Occipital lobe (tissue), 2 donors: ENCODE data around the gene MTUS2. TPM values are rescaled to one million over a fixed set of nuclear protein-coding genes. Genes with fewer than 3 reads are reported as not detected.
A peak's percentile ranks its signal among the peaks of the same experiment; 100 is the strongest.

Source experiments
- DNase-seq: peaks from one replicate; lab custom pipeline; 2025; lab: John Stamatoyannopoulos, UW
- total RNA-seq: library from RNA; depleted of rRNA; stranded (reverse); fragments of >200 nt; gene quantifications from one replicate; pipeline ENCODE4 v1.2.3, GENCODE V29; 2014

Gene MTUS2
- total RNA-seq, 1 donor from 2014 or later = 3.6 TPM

- no peak for DNase-seq
Observed at GRCh38 chr13:29505511-29505910, 685.4 kb downstream of the MTUS2 start.

GRCh38 chr13:29505950-29506349 lies 685.8 kb downstream of the MTUS2 start:
- no peak for DNase-seq

- peak; percentile 34 for DNase-seq
Observed at GRCh38 chr13:29507356-29507755, 687.2 kb downstream of the MTUS2 start.

DNA sequence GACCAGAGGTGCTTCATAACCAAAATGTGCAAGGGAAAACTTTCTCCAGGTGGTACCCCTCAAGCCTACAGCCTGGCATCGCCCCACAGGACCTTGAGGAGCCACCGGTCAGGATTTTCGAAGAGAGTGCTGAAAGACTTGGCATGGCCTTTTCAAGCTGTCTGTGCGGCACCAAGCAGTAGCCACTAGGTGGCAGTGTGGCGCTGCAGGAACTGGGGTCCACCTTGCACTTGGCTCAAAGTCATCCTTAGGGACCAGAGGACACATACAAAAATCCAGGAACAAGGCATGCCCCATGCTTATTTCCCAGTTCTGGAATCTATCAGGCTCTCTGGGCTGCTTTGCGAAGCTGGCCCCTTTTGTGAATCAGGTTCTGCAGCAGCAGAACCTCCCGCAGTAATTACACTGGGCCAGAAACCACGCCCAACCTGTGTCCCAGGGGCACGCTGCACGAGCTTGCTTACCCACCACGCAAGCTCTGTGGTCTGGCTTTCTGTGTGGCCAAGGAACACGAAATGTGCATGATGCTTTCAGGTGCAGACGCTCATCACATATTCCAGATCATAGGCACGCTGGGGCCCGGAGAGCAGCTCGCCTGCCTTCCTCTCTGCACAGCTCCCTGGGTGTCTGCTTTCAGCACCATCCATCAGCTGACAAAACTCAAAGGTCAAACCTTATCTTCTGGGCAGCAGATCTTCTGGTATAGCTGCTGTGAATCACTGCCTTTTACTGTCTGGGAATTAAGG lies 688.2 kb downstream of the MTUS2 start:
- DNase-seq = peak; percentile 80

- DNase-seq = no peak
Observed at GRCh38 chr13:29508876-29509252, 688.7 kb downstream of the MTUS2 start.

DNA sequence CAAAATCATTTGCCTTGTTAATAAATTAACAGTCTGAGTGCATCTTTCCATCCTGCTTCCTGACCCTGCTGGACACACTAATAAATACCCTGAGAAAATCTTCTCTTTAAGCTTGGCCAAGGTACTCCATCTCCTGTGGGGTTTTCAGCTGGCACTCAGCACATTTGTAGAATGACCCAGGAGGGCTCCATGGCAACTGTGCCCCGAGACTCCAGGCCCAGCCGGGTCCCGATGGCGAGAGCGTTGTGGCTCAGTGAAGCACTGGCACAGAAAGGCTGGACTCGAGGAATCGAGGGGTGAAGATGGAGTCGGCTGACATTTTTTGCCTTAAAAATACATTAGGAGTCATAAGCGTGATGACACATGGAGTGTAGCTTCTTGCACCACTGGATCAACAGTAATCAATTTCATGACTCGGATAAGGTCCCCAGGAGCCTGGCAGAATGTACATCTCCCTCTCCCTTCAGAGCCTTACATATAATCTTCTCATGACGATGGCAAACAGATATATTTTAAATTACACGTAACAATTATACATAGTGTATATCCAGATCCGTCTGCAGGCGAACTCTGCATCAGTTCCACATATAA lies 690.0 kb downstream of the MTUS2 start:
- no peak for DNase-seq

- no peak for DNase-seq
Observed at GRCh38 chr13:29510651-29511084, 690.5 kb downstream of the MTUS2 start.

DNA sequence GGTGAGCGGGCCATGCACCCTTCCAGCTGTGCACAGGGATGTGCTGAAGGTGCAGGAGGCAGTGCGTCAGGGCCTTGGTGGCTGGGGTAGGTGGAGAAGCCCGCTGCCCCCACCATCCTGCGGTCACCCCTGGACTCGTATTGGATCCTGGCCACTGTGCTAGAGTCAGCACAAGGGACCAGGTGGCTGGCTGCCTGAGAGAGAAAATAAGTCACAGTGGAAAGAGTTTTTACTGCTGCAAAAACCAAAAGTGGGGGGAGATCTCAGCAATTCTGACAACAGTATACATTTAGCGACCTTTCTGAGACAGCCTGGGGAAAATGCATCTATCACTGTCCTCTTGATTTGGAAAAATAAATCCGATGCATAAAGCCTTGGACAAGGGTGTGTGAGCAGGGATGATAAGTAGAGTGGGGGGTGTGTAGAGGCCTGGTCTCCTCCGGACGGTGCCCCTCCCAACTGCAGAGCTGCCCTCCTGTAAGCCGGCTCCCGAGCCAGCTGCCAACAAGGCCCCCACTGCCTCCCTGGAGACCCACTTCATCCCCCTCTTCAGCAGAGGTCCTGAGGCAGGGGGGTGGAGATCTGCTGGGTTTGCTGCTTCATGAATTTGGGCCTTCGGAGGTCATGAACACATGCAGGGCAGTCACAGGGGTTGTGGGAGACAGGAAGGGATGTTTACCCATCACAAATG lies 691.1 kb downstream of the MTUS2 start:
- DNase-seq = no peak

DNA sequence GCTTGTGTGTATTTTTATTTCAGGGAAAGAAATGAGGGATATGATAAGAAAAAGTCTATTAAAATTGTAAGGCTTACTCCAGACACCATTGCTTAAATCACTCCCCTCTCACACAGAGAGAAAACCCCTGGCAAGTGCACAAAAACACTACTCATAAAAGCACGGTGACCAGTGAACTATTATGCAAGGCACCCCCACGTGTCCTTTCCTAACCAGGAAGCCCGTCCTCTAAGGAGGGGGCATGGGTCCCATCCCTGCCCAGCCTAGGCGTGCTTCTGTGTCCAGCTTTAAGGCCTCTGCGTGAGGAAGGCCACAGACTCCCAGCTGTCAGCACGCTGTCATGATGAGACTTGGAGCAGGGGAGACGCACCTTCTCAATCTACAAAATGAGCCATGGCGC lies 691.8 kb downstream of the MTUS2 start:
- DNase-seq = no peak

GRCh38 chr13:29513002-29513980 lies 693.2 kb downstream of the MTUS2 start:
- peak; percentile 8 for DNase-seq

GRCh38 chr13:29513981-29514719 lies 694.0 kb downstream of the MTUS2 start:
- DNase-seq = no peak

- no peak for DNase-seq
Observed at GRCh38 chr13:29514720-29515310, 694.7 kb downstream of the MTUS2 start.

DNA sequence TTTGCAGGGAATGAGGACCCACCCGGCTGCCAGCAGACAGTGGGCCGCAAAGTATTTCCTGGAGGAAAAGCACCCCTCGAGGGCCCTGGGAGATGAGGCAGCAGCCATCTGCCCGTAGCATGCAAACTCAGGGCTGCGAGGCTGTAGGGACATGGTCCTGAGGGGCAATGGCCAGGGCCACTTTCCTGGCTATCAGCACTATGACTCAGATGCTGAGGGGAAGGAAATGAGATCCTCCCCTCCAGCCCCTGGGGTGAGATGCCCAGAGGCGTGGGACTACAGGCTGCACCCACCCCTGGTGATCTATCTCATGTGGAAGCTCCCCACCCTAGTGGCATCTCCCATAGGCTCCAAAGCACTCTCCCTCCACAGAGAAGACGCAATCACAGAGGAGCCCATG lies 695.2 kb downstream of the MTUS2 start:
- no peak for DNase-seq

- no peak for DNase-seq
Observed at GRCh38 chr13:29516012-29516411, 695.9 kb downstream of the MTUS2 start.

- DNase-seq = no peak
Observed at GRCh38 chr13:29516880-29517279, 696.7 kb downstream of the MTUS2 start.

DNA sequence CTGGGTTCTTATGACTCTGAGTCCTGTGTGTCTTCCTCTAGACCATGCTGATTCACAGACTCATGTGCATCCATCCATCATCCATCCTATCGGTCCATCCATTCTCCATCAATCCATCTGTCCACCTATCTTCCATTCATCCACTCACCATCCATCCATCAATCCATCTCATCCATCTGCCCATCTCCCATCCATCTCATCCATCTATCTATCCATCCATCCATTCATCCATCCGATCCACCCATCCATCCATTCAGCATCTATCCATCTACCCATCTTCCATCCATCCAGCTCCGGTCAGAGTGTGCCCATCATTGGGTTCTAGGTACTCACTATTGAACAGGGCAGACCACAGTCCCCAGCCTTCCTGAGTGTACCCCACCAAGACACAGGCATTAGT lies 699.8 kb downstream of the MTUS2 start:
- no peak for DNase-seq

DNA sequence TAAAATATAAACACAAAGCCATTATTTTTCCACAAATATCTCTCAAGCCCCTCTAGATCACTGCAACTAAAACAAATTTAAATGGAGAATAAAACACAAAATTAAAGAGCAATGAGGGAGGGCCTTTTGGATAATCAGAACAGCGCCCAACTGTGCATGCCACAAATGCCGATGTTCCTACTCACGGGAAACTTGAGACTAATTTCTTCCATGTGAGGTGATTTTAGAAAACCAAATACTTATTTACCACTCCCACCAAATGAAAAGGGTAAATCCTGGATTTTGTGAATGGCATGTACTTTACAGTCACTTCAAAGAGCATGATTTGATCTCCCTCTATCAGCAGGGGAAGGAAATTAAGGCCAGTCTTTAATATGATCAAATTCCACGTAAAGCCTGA lies 700.5 kb downstream of the MTUS2 start:
- no peak for DNase-seq

GRCh38 chr13:29521336-29521735 lies 701.2 kb downstream of the MTUS2 start:
- DNase-seq = no peak

GRCh38 chr13:29522044-29522685 lies 702.0 kb downstream of the MTUS2 start:
- no peak for DNase-seq
